GM21723 (cell line): Measurements from ENCODE around the gene CAPZB.

Source experiments
- ATAC-seq: cut with Tn5 transposase; IDR thresholded peaks from one replicate; pipeline ENCODE4 v1.9.1; 2021; ENCODE audit warnings: mild to moderate bottlenecking, moderate library complexity; ENCODE audit not compliant: unreplicated experiment

The CAPZB gene

GRCh38 chr1:19390901-19391595, 94.3 kb downstream of the CAPZB start:
- ATAC-seq = peak; percentile 46

GRCh38 chr1:19390166-19390850, 95.0 kb downstream of the CAPZB start:
- no peak for ATAC-seq

DNA sequence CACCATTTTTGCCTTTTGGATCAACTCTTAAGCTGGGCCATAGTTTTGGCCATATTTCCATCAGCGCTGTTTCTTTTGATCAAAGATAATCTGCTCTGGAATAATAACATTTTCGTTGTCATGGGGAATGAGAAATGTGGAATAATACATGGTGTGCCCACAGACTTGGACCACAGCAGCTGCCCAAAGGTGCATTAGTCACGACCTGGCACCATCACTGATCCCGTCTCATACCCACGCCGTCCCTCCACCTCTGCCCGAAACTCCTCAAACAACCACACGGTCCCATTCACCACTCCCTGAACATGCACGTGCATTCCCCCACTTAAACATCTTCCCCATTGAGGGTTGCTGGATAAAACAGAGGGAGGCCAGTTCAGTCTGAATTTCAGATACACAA, 96.4 kb downstream of the CAPZB start:
- ATAC-seq = no peak

DNA sequence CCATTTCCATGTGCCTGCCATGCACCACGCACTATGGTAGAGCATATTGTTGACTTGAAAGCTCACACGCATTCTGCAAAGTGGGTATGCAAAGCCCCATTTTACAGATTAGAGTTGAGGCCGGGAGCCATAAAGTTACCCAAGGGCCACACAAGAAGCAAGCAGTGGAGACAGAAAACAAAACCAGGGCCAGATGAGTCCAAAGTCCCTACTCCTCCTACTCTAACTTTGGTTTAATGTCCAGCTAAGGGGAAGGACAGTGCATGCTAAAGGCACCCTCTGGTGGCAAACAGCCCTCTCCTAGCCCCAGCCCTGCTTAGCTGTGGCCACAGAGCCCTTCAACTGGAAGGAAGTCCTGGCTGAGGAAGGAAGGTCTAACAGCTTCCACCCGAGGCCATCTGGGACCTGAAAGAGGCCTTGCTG, 98.3 kb downstream of the CAPZB start:
- ATAC-seq = no peak

DNA sequence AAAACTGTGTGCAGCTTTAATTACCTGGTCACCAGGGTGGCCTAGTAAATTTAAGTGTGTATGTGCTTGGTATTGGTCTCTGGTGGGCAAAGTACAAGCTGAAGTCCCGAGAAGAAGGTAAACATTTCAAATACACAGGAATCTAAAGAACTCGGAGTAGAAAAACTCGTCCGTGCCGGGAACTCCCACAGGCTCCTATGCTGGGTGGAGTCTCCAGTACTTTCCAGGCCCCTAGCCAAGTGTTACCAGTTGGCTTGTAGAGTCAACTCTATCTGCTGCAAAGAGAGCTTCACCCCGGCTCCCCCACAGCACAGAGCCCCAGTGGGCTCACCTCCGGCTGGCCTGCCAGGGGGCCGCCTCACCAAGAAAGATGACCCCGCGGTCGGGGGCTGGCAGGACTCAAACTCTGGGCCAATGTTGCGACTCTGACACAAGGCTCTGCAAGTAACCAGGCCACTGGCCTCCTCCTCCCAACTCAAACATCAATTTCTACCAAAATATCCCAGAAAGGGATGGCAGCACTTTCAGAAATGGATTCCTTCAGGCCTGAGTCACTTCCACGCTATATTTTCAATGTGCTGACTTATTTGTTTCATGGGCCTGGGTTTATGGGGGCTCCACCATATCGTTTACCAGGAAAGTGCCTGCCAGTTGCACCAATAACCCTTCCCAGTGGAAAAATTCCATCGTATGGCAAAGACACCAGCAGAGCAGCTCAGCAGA, 99.3 kb downstream of the CAPZB start:
- no peak for ATAC-seq

DNA sequence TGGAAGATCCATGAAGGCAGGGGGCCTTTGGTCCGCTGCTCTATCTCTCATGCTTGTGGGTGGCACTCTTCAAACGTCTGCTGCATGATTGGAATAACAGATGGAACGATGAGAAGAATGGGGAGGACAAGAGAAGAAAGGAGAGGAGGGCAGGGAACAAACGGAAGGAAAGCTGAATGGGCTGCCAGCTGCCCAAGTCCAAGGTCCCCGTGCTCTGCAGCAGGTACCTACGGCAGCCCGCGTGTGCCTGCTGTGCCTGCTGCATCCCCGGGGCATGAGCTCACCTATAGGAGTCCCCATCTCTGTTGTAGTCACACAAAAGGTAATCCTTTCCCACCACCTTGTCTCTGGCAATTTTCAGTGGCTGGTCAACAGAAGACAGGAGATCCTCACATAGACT, 100.1 kb downstream of the CAPZB start:
- no peak for ATAC-seq

- no peak for ATAC-seq
Measured at GRCh38 chr1:19384772-19385187, 100.6 kb downstream of the CAPZB start.

GRCh38 chr1:19384113-19384512, 101.2 kb downstream of the CAPZB start:
- ATAC-seq = no peak

DNA sequence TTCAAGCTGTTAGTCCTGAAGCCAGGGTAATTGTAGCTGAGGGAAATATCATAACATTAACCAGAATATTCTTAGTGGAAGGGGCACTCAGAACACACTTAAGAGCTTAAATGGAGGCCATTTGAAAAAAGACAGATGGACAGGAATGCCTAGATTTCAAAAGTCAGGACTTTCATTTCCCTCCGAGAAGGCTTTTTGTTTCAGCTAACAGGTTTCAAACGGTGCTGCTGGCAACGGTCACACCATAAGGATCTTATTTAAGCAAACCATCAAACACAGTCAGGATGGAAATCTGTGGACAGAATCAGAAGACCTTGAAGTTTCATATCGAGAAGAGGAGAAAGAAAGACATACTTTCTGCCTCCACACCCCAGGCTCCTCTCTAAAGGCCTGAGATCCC, 103.1 kb downstream of the CAPZB start:
- no peak for ATAC-seq

- no peak for ATAC-seq
Measured at GRCh38 chr1:19381261-19381660, 104.1 kb downstream of the CAPZB start.

DNA sequence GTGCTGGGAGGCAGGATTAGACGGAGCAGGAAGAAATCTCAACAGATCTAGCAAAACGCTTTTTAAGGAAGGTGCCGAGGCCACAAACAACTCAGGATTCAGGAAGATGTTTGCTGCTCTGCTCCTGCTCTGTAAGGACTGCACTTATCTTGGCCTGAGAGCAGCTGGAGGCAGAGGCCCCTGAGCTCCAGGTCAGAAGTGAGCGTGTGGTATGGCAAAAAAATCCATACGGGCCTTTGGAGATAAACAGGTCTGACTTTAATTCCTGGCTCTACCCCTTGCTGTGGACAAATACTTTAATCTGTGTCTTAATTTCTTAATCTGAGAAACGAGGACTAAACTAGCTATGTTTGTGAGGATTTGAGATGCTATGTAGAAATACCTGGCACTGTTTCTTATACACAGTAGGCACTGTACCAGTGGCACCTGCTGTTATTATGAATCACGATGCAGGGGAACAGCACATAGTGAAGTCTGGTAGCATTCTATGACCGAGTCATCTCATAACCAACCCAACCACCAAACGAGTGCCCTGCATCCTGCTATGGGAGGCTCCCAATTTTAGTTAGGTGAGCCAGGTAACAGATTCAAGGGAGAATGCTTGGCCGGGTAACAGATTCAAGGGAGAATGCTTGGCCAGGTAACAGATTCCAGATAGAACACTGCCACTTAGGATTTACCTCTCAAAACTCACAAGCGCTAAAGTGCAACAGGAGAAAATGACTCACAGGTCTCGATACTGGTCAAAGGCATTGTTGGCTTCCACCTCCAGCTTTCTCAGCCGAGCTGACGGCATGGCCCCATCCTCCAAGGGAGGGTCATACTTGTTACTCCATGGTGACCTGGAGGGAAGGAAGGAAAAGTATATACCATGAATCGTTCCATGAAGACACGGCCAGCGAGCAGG, 107.3 kb downstream of the CAPZB start:
- no peak for ATAC-seq

DNA sequence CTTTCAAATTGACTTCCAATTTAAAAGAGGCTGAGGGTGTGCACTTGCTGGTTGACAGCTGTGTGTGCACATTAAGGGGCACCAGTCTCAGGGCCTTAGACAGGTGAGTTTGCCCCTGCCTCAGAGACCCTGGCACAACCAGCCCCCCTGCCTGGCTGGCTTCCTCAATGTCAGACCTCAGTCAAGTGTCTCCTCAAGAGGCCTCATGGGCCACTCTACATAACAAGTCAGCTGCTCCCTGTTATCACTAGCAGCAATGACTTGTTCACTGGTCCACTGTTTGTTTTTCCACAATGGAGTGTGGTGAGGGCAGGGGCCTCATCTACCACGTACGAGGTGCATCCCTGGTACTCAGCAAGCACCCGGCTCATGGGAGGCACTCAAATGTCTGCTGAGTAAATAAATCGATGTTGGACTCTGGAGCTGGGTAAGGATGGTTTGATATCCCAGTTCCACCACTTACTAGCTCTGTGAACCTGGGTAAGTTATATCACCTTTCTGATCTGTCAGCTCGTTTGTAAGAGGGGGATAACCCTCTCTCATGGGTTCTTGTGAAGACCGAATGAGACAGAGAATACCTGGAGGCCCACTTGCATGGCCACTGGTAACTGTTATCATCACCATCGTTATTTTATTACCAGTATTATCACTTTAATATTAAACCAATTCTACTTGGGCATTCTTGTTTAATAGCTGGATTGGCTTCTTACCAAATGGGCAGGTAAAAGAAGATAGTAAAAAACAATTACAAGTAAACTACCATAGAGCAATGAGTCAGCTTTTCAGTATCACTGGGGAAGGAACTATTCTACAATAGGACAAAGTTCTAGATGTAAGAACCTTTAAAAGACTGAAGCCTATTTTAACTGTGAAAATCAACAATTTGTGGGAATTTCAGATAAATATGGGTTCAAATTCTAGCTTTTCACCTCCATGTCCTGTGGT, 108.6 kb downstream of the CAPZB start:
- no peak for ATAC-seq

DNA sequence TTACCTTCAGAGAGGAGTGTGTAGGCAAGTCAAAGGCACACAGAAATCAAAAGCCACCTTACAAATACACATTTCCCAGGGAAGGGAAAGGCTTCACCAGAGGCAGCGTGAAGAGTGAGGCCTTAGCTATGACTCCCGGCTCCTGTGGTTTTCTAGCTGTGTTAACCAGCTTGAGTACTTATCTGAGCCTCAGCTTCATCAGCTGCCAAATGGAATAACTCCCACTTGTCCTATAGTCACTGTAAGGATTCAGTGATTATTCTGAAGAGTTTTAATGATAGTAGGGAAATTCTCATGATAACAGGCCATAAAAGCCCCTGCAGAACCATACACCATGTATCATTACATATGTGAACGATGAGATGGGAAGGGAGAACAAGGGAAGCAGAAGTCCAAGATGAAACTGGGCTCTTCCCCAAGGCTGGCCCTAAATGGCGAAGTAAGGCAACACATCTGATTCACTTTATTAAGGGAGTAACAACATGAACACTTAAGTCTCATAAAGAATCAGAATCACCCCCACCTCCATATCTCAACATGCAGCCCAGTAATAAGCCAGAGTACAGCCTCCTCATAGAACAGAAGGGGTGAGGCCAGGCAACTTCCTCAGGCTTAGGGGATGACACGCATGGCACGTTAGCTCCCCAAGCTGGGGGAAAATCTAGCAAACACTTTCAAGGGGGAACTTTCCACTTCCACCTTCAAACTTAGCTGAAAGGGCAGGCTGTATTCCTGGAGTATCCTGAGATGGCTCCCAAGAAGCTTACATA, 109.5 kb downstream of the CAPZB start:
- ATAC-seq = no peak

GRCh38 chr1:19374926-19375325, 110.4 kb downstream of the CAPZB start:
- ATAC-seq = no peak

DNA sequence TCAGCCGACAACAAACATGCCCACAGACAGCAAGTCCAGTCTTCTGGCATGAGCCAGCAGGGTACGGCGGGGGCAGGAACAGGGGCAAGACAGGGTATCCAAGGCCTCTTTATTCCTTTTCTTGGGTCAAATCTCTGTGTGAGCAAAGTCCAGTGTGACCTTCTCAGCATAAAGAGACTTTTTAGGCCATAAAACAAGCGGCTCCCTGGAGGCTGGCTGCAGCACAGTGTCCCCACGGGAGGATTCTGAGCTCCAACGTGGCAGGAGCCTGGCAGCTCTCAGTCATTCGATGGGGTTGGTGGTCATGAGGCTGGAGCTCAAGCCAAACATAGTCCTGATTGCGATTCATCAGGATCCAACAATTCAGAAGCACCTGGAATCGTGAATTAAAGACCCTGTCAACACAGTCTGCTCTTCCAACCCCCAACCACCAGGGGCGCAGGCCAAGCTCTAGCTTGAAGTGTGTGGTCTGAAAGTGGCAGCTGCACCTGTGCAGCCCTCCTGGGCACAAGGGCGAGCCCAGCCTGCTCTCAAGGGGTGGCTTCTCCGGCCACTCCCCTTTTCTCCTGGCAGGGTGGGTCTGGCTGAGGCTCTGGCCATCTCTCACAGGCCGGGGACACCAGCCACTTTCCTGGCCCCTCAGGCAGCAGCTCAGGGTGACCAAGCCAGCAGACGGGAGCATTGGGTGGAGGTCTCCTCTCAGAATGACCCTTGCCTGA, 111.1 kb downstream of the CAPZB start:
- no peak for ATAC-seq

- ATAC-seq = no peak
Measured at GRCh38 chr1:19373211-19374082, 111.9 kb downstream of the CAPZB start.

- ATAC-seq = no peak
Measured at GRCh38 chr1:19372602-19373001, 112.7 kb downstream of the CAPZB start.

GRCh38 chr1:19372136-19372514, 113.2 kb downstream of the CAPZB start:
- no peak for ATAC-seq
